Measurements from ENCODE around the gene NCCRP1. TPM values are rescaled to one million over a fixed set of nuclear protein-coding genes. Genes with fewer than 3 reads are reported as not detected.

The NCCRP1 gene
- polyA plus RNA-seq, 1 of the 3 experiments (the other 2 are of a cell fraction), result not detected

GRCh38 chr19:39174142-39174541 lies 22.6 kb upstream of the NCCRP1 start:
- no peak overlapping the region for H3K27ac ChIP-seq (ENCODE audit: low read depth in 2 of 2, low read length in 1 of 2)
- WGBS (ENCODE audit: low lambda C conversion rate), result 91% methylated on average over 15 of the region's 16 CpGs
- H3K9me2 ChIP-seq, result no peaks in the 10 kb centered on the region
- H3K9ac ChIP-seq, result no peak overlapping the region
- H3K4me3 ChIP-seq (ENCODE audit: low read depth in 2 of 2, low read length in 1 of 2), result no peak overlapping the region
- H3K27me3 ChIP-seq (ENCODE audit: insufficient read depth), result no peaks in the 10 kb centered on the region
- no peak overlapping the region for H2AFZ ChIP-seq (ENCODE audit: low read depth)
- no peaks in the 10 kb centered on the region for H4K20me1 ChIP-seq (ENCODE audit: insufficient read depth)
- H3K4me1 ChIP-seq (ENCODE audit: control insufficient read depth in 1 of 2, insufficient read depth in 2 of 2, low read depth in 1 of 2, low read length in 1 of 2), result peaks cover 0 to 43% of the 10 kb centered on the region in 2 experiments; a peak in 1 of 4 replicates
- H3K4me2 ChIP-seq, result no peak overlapping the region
- H3F3A ChIP-seq (replicated peaks; ENCODE audit: insufficient read depth), result no peaks in the 10 kb centered on the region
- DNase-seq, result no peak
- ChIA-PET POLR2A (no interaction called here), CTCF (interaction anchor here (1.2 to 5.2 kb wide), 3 partner anchors 14 to 52 kb away, joined by 4 to 37 read pairs (median 14); no protein-coding TSS in a partner anchor)
- TF ChIP-seq TEAD4 (IDR thresholded peaks at IDR 0.05; ENCODE audit: borderline replicate concordance, insufficient read depth) (no peak), TAF1 (IDR thresholded peaks at IDR 0.05; ENCODE audit: borderline replicate concordance, low read depth, low read length) (no peak), TCF12 (IDR thresholded peaks at IDR 0.05) (no peak), MAX (IDR thresholded peaks at IDR 0.05; ENCODE audit: low read depth) (no peak), EP300 (IDR thresholded peaks at IDR 0.05; ENCODE audit: borderline replicate concordance in 1 of 2, low read depth in 1 of 2, low read length in 1 of 2) (no peak), GABPA (IDR thresholded peaks at IDR 0.05; ENCODE audit: low read depth) (no peak), RXRA (IDR thresholded peaks at IDR 0.05; ENCODE audit: borderline replicate concordance, low read depth) (no peak), NFIC (IDR thresholded peaks at IDR 0.05; ENCODE audit: borderline replicate concordance) (no peak), RAD21 (IDR thresholded peaks at IDR 0.05; ENCODE audit: low read length) (no peak), SMC3 (IDR thresholded peaks at IDR 0.05; ENCODE audit: low read depth, low read length) (no peak), PBX3 (IDR thresholded peaks at IDR 0.05) (no peak), CHD2 (IDR thresholded peaks at IDR 0.05; ENCODE audit: low read length, partially characterized antibody) (no peak), FOSL2 (IDR thresholded peaks at IDR 0.05; ENCODE audit: borderline replicate concordance, low read depth) (no peak), EZH2phosphoT487 (IDR thresholded peaks at IDR 0.05; ENCODE audit: borderline replicate concordance, low read depth) (no peak)
- TF ChIP-seq, protein P1, sequence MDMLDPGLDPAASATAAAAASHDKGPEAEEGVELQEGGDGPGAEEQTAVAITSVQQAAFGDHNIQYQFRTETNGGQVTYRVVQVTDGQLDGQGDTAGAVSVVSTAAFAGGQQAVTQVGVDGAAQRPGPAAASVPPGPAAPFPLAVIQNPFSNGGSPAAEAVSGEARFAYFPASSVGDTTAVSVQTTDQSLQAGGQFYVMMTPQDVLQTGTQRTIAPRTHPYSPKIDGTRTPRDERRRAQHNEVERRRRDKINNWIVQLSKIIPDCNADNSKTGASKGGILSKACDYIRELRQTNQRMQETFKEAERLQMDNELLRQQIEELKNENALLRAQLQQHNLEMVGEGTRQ (IDR thresholded peaks at IDR 0.05; ENCODE audit: borderline replicate concordance, low read depth, low read length), result no peak
- TF ChIP-seq, protein P2, sequence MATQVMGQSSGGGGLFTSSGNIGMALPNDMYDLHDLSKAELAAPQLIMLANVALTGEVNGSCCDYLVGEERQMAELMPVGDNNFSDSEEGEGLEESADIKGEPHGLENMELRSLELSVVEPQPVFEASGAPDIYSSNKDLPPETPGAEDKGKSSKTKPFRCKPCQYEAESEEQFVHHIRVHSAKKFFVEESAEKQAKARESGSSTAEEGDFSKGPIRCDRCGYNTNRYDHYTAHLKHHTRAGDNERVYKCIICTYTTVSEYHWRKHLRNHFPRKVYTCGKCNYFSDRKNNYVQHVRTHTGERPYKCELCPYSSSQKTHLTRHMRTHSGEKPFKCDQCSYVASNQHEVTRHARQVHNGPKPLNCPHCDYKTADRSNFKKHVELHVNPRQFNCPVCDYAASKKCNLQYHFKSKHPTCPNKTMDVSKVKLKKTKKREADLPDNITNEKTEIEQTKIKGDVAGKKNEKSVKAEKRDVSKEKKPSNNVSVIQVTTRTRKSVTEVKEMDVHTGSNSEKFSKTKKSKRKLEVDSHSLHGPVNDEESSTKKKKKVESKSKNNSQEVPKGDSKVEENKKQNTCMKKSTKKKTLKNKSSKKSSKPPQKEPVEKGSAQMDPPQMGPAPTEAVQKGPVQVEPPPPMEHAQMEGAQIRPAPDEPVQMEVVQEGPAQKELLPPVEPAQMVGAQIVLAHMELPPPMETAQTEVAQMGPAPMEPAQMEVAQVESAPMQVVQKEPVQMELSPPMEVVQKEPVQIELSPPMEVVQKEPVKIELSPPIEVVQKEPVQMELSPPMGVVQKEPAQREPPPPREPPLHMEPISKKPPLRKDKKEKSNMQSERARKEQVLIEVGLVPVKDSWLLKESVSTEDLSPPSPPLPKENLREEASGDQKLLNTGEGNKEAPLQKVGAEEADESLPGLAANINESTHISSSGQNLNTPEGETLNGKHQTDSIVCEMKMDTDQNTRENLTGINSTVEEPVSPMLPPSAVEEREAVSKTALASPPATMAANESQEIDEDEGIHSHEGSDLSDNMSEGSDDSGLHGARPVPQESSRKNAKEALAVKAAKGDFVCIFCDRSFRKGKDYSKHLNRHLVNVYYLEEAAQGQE (IDR thresholded peaks at IDR 0.05; ENCODE audit: low read depth, low read length), result no peak
- TF ChIP-seq, protein P3, sequence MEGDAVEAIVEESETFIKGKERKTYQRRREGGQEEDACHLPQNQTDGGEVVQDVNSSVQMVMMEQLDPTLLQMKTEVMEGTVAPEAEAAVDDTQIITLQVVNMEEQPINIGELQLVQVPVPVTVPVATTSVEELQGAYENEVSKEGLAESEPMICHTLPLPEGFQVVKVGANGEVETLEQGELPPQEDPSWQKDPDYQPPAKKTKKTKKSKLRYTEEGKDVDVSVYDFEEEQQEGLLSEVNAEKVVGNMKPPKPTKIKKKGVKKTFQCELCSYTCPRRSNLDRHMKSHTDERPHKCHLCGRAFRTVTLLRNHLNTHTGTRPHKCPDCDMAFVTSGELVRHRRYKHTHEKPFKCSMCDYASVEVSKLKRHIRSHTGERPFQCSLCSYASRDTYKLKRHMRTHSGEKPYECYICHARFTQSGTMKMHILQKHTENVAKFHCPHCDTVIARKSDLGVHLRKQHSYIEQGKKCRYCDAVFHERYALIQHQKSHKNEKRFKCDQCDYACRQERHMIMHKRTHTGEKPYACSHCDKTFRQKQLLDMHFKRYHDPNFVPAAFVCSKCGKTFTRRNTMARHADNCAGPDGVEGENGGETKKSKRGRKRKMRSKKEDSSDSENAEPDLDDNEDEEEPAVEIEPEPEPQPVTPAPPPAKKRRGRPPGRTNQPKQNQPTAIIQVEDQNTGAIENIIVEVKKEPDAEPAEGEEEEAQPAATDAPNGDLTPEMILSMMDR (IDR thresholded peaks at IDR 0.05), result no peak
- H3K9me3 ChIP-seq, result no peaks in the 10 kb centered on the region
- H3K36me3 ChIP-seq (replicated peaks in 1 of 2; ENCODE audit: control insufficient read depth in 1 of 2, insufficient read depth in 2 of 2, low read length in 1 of 2), result peaks cover 4 to 42% of the 10 kb centered on the region in 2 experiments
- H3K79me2 ChIP-seq (ENCODE audit: insufficient read depth), result no peaks in the 10 kb centered on the region
